VCaP (cell line): ENCODE measurements around the gene NCBP3.
A peak's percentile ranks its signal among the peaks of the same experiment; 100 is the strongest.

ENCODE experiments used
- H3K27ac ChIP-seq: fragments of 450-650 bp; 2 replicates; pipeline ENCODE4 v1.5.1; 2017
- TF ChIP-seq, protein P1 (sequence below): fragments of 450-650 bp; conservative IDR thresholded peaks from 2 replicates; pipeline ENCODE4 v1.5.1; 2017; ENCODE audit warnings: mild to moderate bottlenecking, moderate library complexity

NCBP3 gene

DNA sequence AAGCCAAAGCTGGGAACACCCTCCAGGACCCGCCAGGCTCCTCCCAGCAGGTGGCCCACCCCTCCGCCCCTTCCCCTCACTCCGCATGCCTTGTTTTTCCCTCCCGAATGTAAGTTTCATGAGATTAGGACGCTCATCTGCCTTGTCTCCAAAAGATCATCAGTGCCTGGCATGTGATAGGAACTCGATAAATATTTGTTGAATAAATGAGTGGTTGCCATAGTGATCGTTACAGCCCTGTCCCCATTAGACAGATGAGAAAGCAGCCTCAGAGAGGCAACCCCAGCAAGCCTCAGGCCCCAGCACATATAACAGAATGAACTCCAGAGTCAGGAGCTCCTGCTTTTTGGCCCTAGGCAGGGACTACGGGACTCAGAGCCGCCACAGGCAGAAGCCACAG, 41.8 kb upstream of the NCBP3 start:
- H3K27ac ChIP-seq, result peak overlapping the region; percentile 61
- TF ChIP-seq, protein P1, sequence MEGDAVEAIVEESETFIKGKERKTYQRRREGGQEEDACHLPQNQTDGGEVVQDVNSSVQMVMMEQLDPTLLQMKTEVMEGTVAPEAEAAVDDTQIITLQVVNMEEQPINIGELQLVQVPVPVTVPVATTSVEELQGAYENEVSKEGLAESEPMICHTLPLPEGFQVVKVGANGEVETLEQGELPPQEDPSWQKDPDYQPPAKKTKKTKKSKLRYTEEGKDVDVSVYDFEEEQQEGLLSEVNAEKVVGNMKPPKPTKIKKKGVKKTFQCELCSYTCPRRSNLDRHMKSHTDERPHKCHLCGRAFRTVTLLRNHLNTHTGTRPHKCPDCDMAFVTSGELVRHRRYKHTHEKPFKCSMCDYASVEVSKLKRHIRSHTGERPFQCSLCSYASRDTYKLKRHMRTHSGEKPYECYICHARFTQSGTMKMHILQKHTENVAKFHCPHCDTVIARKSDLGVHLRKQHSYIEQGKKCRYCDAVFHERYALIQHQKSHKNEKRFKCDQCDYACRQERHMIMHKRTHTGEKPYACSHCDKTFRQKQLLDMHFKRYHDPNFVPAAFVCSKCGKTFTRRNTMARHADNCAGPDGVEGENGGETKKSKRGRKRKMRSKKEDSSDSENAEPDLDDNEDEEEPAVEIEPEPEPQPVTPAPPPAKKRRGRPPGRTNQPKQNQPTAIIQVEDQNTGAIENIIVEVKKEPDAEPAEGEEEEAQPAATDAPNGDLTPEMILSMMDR, result no peak

DNA sequence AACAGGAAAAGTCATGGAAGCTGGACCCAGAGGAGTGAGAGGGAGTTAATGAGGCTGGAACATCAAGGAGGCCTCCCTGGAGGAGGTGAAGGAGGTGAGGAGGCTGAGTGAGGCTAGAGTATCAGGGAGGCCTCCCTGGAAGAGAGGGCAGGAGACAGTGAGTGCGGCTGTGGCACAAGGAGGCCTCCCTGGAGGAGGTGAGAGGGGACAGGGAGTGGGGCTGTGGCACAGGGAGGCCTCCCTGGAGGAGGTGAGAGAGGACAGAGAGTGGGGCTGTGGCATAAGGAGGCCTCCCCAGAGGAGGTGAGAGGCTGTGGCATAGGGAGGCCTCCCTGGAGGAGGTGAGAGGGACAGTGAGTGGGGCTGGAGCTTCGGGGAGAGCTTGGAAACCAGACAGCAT, 41.3 kb upstream of the NCBP3 start:
- TF ChIP-seq, protein P1, result no peak
- peak overlapping the region; percentile 61 for H3K27ac ChIP-seq

DNA sequence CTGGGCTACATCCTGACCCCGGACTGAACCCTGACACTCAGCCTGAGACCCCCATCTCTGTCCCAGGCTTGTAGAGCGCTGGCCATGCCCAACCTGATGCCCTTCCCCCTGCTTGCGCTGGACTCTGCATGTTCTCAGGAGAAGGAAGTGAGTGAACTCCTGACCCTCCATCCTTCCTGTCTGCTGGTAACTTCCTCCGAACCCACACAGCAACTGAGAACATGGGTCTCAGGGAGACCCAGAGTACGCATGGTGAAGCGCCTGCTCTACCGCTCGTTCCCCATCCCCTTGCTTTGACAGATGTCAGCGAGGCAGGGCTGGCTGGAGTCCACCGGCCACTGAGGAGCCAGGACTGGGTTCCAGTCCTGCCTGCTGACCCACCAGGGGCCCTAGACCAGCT, 40.7 kb upstream of the NCBP3 start:
- TF ChIP-seq, protein P1, result no peak
- H3K27ac ChIP-seq, result peak overlapping the region; percentile 61

DNA sequence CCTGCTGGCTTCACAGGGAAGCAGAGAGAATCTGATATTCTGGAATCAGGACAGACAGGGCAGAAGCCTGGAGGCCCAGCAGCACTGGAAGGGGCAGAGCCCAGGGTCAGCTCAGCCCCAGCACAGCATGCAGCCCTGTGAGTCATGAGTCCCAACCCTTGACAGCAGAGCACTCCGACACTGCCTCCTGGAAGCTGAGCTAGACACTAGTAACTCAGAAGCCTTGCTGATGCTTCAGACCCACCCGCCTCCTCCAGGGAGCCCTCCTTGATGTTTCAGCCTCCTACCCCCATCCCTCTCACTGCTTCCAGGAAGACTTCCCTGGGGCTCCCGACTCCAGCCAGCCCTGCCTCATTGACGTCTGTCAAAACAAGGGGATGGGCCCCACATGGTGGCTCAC, 39.9 kb upstream of the NCBP3 start:
- TF ChIP-seq, protein P1, result no peak
- H3K27ac ChIP-seq, result no peak overlapping the region

DNA sequence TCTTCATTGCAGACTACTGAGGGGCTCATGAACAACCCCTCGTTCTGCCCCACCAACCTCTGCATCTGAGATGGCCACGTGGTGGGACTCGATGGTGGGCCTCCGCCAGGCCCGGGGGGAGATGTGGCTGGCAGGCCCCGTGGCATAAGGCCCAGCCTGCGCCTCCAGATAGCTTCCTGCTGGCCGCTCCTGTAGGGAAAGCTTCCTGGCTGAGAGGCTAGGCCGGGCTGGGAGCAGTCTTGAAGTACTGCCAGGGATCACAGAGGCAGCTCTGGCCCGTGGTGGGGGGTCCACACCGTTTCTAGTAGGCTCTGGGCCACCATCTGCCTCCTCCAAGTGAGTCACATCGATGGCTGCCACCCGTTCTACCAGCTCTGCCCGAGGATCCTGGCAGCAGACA, 39.2 kb upstream of the NCBP3 start:
- TF ChIP-seq, protein P1, result no peak
- no peak overlapping the region; the same call in 1 of the 2 replicates for H3K27ac ChIP-seq

DNA sequence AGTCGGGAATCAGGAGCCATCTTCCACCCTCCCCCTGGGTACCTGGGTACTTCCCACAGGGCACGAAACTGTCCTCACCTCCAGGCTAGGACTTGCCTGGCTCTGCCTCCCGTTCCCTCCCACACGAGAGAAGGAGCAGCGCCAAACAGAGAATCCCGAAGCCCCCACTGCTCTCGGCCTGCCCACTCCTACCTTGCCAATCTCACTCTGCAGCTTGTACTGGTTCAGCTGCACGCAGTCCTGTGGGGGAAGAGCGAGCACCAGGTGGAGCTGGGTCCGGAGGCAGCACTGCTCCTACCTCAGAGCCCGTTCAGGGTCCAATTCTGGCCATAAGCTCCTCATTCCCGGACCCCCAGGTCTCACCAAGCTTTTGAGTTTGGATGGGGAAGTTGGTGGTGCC, 38.1 kb upstream of the NCBP3 start:
- TF ChIP-seq, protein P1, result no peak
- no peak overlapping the region for H3K27ac ChIP-seq

DNA sequence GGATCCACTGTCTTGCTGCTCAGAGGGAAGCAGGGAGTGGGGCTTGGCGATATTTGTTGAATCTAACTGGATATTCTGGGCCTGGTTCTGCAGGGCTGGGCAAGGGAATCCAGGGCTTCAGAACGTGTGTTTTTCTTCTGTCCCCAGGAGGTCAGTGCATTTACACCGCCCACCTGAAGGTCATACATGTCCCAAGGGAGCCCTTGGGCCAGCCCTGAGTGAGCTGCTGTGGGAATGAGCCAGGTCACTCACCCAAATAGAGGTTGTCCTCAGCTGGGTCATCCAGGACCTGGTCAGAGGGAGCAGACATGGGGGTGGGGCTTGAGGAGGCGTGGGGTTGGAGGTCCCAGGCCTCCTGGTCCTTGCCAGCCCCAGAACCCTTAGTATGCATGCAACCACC, 36.2 kb upstream of the NCBP3 start:
- no peak overlapping the region for H3K27ac ChIP-seq
- TF ChIP-seq, protein P1, result no peak

DNA sequence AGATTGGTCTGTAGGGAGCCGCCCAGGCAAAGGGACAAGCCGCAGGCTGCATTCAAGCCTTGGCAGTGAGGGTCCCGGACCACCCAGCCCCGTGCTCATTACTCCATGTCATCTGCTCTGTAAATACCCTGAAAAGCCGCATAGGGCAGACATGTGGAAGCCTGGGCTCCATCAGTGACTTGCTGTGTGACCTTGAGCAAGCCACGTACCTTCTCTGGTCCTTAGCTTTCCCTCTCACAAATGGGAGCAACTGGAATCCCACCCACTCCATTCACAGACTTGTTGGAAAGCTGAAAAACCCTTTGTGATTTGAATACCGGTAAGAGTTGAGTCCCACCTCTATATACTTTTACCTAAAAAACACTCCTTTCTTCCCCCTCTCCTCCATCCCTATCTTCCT, 34.9 kb upstream of the NCBP3 start:
- no peak overlapping the region for H3K27ac ChIP-seq
- TF ChIP-seq, protein P1, result no peak
